Hepatic stellate cell (primary cell): ENCODE data around the gene AANAT.

ENCODE experiments used
- DNase-seq: peaks from one replicate; pipeline ENCODE4 v3.0.0; 2011; ENCODE audit warnings: low spot score

Gene AANAT

DNA sequence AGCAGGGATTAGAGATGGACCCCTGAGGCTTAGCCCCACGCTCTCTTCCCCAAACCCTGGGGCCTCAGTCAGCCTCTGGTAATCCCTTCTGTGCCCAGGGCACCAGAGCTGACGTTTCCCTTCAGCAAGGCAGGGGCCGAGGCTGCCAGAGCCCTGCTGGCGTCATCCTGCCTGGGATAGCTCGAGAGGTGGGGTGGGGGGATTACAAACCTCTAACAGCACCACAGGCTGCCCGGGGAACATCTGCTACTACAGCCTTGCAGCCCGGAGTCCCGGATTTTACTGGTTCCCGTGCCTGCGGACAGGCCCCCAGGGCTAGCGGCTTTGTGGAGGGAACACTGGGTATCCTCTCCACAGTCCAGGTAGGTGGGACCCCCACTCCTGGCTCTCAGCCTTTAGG lies at the start of gene AANAT:
Gene AANAT (plus strand): TSS at position 238 of the 400 bp plus-strand sequence. CDS start 1,144 bp downstream, outside the sequence.
- DNase-seq, result no peak

DNA sequence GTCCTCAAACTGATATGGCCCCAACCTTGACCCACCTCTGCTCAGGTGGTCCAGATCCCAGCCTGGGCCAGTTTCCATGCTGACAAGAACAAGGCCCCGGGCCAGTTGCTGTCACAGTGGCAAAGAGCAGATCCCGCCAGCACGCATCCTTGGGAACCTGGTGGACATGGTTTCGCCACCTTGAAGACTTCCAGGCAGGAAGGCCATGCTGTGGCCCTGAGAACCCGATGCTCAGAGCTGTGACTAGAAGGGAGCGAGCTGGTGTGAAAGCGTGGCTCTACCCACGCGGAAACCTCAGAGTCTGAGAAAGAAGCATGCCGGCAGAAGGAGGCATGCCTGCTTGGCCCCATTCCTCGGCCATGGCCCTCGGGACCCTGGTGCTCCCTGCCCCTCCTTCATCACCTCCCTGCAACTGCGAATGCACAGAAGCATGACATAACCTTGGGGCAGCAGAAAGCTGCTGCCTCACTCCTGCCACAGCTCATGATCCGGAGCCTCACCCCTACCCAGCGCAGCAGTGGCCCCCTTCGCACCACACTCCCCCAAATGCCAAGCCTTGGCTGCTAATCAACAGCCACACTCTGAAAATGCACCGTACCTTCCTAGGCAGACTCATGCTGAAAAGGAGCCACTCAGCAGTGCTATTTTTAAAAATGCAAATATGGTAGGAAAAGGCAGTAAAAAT lies 47.7 kb upstream of the AANAT start:
- no peak for DNase-seq

DNA sequence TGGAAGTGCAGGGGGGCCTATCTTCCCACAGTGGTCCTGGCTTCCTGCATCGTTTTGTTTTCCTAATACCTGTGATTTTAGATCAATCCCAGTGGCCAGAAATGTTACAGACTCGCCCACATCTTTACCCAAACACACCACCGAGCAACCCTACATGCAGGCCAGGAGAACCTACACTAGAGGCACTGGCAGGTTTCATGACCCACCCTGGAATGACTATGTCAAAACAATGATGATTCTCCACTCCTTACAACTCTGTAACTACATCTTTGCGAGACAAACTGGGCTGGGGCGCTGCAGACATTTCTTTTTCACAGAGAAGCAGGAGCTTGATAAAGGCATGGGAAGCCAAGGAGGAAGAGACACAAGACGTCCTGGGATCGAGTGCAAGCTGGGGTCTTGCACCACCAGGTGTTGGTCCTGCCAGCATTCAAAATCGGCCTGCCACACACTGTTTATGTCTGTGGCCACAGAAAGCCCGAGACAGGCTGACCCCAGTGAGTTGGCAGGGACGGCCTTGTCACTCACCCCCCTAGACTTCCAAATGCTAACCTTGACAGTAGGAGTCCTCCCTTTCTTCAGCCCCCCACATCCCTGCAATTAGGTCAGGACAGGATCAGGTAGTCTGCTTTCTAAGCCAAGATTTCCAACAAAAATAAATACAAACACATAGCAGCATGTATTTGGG lies 46.9 kb upstream of the AANAT start:
- no peak for DNase-seq

DNA sequence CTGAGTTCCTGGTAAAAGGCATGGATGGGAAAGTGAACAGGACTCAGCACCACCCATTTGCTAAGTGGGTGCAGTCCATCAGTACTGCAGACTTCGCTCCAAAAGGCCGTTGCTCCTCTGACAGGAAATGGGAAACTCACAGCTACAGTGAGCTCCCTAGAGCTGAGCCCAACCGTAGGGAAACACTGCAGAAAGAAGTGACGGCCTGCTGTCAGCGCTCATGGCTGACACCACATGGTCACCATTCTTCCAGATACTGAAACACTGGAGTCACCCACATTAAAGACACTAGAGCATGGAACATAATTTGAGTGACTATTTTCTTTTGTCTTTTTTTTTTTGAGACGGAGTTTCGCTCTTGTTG lies 46.4 kb upstream of the AANAT start:
- DNase-seq, result peak; percentile 42

DNA sequence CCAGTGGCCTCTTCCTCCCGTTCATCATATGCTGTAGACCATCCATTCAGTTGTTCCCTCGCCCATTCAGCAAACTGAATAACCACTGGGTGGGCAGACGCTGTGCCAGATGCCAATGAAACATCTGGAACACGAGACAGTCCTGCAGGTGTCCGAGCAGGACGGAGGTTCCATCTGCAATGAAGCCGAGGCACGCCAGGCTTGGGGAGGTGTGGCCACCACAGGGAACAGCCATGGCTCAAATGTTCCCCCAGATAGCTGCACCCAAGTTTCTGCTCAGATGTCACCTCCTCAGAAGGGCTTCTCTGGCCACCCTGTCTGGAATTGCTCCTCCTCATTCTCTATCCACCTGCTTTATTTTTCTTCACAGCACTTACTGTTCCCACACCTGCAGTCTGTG lies 45.0 kb upstream of the AANAT start:
- no peak for DNase-seq

DNA sequence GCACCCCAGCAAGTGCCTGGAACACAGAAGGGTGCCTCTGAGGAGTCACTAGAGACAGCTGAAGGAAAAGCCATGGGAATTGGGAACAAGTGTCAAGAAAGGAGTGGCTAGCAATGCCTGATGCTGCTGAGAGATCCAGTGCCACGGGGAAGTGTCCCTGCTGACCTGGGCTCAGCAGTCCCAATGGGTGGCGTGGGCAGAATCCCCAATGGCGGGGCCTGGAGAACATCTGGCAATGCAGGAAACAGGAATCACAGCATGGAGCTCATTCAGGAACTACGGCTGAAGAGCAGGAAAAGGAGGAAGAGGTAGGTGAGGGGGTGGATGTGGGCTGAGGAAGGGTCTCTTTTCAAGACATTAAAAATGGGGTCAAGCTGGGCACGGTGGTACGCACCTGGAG lies 44.5 kb upstream of the AANAT start:
- DNase-seq, result no peak

DNA sequence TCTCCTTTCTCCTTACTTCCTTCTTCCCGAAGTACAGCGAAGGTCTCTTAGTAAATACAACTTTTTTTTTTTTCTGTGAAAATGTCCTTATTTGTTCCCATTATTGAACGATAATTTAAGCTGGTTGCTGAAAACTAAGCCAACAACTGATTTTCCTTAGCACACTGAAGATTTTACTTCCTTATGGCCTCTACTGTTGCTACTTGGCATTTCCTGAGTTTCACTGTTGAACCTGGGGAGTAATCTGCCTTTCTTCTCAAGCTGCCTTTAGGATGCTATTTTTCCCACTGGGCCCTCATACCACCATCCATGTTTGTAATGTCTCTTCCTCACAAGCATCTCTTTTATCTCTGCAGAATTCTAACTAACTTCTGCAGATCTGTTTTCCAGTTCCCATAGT lies 40.5 kb upstream of the AANAT start:
- DNase-seq, result no peak

DNA sequence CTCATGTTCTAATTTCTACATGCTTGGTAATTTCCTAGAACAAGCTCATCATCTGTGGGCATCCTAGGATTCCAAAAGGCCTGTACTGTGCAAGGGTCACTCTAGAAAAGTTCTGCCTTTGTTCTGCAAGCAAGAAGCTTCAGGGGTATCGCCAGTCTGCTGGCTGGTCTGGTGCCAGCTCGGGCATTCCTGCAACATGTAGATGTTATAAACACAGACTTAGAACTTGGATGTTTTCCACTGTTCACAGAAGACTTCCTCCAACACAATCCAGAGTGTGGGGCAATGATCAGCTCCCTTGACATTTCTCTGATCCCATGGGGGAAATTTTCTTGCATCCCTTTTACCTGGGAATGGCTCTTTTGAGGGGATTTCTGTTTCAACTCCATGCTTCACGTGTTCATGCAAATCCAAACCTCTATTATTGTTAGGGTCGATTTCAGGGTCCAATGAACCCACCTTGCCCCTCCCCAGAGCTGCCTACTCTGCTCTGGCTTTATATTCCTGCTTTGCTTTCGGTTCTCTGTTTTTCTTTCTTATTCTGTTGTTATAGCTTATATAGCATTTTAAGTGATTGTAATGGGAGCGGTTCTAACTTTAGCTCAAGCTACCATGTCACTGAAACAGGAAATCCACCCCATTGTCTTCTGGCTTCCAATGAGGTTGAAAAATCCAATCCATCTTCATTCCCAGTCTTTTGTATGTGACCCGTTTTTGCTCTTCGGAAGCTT lies 39.7 kb upstream of the AANAT start:
- no peak for DNase-seq

DNA sequence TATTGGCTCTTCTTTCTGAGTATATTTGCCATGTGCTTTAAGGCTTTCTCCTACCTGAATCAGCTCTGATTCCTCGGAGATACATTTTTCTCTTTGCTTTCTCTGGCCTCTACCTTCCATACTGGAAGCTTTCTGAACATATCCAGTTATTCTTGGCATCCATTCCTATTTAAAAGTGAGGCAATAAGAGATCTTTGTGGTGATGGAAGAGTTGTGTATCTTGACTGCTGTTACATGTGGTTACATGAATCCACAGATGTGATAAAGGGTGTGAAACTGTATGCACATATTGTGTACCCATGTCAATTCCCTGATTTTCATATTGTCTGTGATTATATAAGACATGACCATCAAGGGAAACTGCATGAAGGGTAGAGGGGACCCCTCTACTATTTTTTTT lies 38.9 kb upstream of the AANAT start:
- DNase-seq, result no peak

DNA sequence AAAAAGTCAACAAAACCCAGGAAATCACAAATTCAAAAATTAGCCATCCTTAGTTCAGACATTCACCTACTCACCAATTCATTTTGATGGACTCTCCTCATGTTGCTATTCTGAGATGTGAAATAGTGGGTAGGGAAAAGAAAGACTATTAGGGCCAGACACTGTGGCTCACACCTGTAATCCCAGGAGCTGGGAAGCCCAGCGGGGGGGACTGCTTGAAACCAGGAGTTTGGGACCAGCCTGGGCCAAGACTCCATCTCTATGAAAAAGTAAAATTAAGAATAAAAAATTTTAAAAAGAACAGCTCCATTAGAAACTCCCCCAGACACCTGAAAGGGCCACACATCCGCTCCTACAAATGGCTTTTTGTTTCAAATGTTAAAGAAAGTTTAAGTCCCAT lies 35.9 kb upstream of the AANAT start:
- no peak for DNase-seq

DNA sequence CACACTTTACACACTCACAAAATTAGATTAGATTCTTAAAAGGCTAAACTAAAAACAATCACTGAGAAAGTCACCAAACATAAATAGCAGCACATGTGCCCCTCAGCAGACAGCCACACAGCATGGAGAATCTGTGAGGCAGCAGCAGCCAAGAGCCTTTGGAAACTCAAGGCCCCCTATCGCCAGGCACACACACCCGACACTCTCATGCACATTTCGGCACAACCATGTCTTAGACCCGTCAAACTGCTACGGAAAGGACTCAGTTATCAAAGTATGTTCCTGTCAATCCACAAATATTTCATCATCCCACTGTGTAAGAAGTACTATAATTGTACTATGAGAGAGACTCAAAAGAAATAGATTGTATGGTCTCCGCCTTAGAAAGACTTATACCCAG lies 35.4 kb upstream of the AANAT start:
- DNase-seq, result no peak

DNA sequence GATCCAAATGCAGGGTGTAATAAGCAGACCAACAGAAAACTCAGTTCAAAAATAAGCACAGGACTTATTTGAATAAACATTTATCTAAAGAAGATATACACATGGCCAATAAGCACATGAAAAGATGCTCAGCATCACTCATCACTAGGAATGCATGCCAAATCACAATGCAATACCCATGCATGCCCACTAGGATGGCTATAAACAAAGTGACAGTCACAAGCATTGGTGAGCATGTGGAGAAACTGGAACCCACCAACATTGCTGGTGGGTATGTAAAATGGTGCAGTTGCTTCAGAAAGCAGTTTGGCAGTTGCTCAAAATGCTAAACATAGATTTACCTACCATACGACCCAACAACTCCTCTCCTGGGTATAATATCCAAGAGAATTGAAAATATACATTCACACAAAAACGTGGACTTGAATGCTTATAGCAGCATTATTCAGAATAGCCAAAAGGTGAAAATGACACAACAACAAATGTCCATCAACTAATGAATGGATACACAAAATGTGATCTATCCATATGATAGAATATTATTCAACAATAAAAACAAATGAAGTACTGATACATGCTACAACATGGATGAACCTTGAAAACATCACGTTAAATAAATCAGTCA lies 34.6 kb upstream of the AANAT start:
- DNase-seq, result no peak

DNA sequence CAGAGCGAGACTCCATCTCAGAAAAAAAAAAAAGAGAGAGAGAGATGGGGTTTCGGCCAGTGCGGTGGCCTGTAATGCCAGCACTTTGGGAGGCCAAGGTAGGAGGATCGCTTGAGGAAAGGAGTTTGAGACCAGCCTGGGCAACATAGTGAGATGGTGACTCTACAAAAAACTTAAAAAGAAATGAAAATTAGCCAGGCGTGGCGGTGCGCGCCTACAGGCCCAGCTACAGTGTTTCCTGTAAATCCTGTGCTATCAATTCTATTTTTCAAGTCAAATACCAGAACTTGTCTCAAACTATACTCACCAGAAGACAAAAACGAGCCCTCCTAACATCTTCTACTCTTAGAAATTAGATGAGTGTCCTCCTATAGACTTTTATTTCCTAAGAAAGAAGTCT lies 33.7 kb upstream of the AANAT start:
- no peak for DNase-seq

DNA sequence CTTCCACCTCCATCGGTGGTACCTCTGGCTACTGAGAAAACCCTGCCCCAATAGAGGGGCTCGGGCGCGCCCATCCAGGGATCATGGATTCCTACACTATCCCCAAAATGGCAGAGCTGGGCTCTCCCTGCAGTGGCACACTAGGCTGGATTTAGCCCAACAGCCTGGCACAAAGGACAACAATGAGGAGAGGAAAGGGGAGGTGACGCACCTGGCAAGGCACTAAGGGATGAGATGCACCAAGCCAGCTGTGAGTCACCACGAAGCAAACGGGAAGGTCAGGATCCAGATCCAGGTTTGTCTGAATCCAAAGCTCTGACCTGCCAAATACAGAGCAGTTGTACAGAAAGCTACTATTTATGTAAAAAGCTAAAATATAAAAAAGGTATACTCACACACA lies 32.5 kb upstream of the AANAT start:
- no peak for DNase-seq

DNA sequence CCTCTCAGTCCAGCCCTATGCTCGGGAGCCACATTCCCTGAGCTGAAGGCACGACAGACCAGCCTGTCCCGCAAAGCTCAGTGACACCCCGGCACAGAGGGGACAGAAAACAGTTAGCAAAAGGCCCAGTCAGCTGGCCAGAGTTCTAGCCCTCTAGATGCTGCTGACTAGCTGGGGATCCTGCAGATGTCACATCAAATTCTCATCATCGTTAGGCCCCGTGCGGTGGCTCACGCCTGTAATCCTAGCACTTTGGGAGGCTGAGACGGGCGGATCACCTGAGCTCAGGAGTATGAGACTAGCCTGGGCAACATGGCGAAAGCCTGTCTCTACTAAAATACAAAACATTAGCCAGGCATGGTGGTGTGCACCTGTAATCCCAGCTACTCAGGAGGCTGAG lies 31.7 kb upstream of the AANAT start:
- DNase-seq, result no peak

DNA sequence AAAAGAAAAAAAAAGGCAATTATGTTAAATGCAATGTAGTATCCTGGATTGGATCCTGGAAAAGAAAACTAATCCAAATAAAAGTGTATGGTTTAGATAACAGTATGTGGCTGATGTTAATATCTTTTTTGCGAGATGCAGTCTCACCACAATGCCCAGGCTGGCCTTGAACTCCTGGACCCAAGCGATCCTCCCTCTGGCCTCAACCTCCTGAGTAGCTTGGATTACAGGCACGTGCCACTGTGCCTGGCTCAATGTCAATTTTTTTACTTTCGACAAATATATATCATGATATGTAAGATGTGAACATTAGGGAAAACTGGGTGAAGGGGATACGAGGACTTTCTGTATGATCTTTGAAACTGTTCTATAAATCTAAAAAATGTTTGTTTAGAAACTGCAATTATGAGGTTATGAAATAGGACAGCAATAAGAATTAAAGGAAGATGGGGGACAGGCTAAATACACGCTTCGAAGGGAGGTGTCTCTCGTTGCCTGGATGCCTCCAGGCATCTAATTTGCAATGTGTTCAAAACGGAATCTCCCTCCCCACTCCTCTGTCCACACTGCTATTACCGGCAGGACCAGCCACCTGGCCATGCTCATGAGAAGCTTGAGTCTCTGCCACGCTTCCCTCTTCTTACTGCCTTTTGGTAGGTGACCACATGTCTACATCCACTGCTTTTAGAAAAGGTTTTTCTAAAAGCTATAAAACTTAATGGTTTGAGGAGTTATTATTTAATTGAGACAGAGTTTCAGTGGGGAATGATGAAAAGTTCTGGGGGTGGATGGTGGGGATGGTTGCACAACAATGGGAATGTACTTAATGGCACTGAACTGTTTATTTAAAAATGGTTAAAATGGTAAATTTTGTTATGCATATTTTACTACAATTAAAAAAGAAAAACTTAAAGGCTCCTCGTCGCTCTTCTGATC lies 29.7 kb upstream of the AANAT start:
- DNase-seq, result no peak

DNA sequence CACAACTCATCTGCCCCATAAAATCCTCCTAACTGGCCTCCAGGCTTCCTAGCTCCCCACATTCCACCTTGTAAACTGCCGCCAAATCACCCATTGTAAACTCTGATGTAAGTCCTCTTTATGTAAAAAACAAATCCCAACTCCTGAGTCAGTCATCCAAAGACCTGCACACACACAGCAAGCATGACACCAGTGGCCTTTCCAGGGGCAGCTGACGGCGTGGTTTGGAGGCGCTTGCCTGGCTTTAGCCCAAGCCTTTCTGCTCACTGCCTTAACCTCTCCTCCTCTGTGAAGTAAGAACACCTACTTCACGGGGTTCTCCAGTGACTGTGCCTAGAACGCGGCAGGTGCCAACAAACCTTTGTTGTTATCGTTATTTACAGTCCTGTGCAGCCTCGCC lies 28.5 kb upstream of the AANAT start:
- no peak for DNase-seq

DNA sequence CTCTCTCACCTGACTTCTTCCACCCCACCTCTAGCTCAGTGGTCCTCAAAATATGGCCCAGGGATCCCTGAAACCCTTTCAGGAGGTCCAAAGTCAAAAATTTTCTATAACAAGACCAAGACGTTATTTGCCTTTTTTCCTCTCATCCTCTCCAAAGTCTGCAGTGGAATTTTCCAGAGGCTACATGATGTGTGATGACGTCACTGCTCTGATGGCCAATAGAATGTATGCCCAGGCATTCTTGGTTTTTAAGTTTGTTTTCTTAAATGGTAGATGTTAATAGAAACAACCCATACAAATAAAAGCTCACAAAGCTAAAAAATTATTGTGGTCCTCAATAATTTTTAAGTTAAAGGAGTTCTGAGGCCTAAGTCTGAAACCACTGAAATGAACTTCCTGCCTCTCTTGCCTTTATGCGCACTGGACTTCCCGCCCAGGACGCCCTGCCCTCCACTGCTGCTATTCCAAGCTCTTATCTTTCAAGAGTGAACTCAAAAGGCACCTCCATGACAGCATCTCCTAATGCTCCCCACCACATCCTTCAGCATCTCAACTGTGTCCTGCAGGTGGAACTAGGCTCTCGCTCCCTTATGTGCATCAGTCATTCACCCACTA lies 28.0 kb upstream of the AANAT start:
- no peak for DNase-seq

DNA sequence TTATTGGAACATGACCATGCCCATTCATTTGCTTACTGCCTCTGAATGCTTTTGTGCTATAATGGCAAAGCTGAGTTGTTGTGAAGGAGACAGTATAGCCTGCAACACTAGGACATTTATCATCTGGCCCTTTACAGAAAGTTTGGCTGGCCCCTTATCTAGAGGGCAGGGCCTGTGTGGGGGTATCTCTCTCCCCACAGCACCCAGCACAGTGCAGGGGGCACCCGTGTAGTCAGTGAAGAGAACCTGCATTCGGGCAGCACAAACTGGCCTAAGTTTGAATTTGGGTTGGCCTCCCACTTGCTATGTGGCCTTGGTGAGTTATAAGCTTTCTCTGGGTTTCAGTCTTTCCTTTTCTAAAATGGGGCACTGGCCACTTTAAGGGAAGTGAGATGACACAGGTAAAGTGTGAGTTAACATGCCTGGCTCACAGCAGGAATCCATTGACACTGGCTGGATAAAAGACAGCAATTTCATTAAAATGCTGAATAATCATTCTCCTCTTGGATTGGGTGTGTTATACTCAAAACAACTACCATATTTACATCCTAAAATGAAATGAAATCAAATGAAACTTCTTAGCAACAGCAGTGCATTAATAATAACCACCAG lies 26.5 kb upstream of the AANAT start:
- DNase-seq, result no peak

DNA sequence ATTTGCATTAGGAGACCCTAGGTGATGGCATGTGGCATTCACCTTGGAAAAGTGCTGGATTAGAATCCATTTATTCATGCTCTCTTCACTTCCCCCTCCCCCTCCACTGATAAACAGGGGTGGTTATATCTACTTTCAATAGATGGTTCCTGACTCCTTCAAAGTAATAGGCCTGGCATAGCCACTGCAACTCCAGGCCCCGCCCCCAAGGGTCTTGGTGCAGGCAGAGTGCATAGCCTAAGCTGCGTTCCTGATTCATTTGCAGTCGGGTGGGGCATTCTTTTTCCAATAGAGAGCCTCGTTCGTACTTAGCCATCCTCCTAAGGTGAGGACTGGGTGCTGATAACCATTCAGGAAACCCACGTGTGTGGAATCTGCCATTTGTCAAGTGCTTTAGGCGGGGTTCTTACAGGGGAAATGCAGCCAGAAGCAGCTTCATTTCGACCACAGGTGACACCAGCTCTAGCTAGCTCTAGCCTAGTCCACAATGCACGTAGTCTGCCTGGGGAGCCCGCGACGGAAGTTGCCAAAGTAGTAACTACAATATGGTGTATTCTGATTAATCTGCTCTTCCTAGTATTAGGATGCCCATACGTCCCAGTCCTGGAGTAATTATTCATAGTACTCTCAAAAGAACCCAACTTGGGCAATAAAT lies 25.6 kb upstream of the AANAT start:
- no peak for DNase-seq
